Aorta (tissue), 5 donors: ENCODE measurements around the gene ALPL. TPM values are rescaled to one million over a fixed set of nuclear protein-coding genes. Genes with fewer than 3 reads are reported as not detected.

Experiments used
- ATAC-seq: fragments of 200-7000 bp; cut with Tn5 transposase; one replicate; pipeline ENCODE4 v1.9.1; 2022; ENCODE audit warnings: moderate library complexity; ENCODE audit not compliant: low FRiP score
- DNase-seq, 2 donors: peaks; one replicate each; pipeline ENCODE4 v3.0.0-alpha.2; 2020
- H3K27ac ChIP-seq, 2 donors: one replicate each; pipeline ENCODE4 v1.5.1; 2013; ENCODE audit warnings: low read length in 2 of 2, mild to moderate bottlenecking in 2 of 2, moderate library complexity in 2 of 2, control low read depth in 1 of 2, inconsistent platforms in 1 of 2, low read depth in 1 of 2
- H3K27me3 ChIP-seq, 2 donors: one replicate each; pipeline ENCODE4 v1.6.1; 2013; ENCODE audit warnings: control low read depth in 1 of 2, low read length in 1 of 2, mild to moderate bottlenecking in 1 of 2, moderate library complexity in 1 of 2; ENCODE audit not compliant: insufficient read depth in 2 of 2, control insufficient read depth in 1 of 2
- H3K36me3 ChIP-seq, 2 donors: one replicate each; pipeline ENCODE4 v1.6.1; 2013; ENCODE audit warnings: control low read depth in 1 of 2, low read length in 1 of 2, mild to moderate bottlenecking in 1 of 2; ENCODE audit not compliant: insufficient read depth in 2 of 2, control insufficient read depth in 1 of 2
- H3K4me1 ChIP-seq, 2 donors: one replicate each; pipeline ENCODE4 v1.6.1; 2013; ENCODE audit warnings: low read length in 2 of 2, control low read depth in 1 of 2, mild to moderate bottlenecking in 1 of 2, moderate library complexity in 1 of 2; ENCODE audit not compliant: insufficient read depth in 2 of 2, control insufficient read depth in 1 of 2
- H3K4me3 ChIP-seq, 2 donors: one replicate each; pipeline ENCODE4 v1.5.1; 2013; ENCODE audit warnings: low read length in 2 of 2, control low read depth in 1 of 2, mild to moderate bottlenecking in 1 of 2
- H3K9me3 ChIP-seq: one replicate; pipeline ENCODE4 v1.6.1; 2013; ENCODE audit warnings: mild to moderate bottlenecking, low read length; ENCODE audit not compliant: control insufficient read depth
- WGBS, 2 donors: extraction: QIAGEN DNeasy Blood & Tissue Kit; methylation state at CpG; one replicate each; pipeline ENCODE4 v1.1.7; 2013; 5-methylcytosine and 5-hydroxymethylcytosine counted together
- intact Hi-C, 2 donors: fragments of 100-400 bp; cut with DNase I; formaldehyde crosslinking; loops; one replicate each; pipeline versions ENCODE4 v1.14.2 to v1.15.0; 2022
- polyA plus RNA-seq, 2 donors: library from polyadenylated mRNA; stranded (reverse); fragments of 200-250 nt; gene quantifications; one replicate each; pipeline ENCODE4 v1.2.3, GENCODE V29; 2013
- total RNA-seq, 2 donors: library from RNA; stranded (reverse); fragmentation: NEBNext Ultra II Directional; extraction: Animal tissue kit (Norgen Biotek cat#: 25700); gene quantifications; one replicate each; pipeline ENCODE4 v1.2.1, GENCODE V29; 2021
- donor health status: healthy with polysubstance abuse.
- donor health status: Bipolar disorder and iron deficiency.
- donor health status: DM: no; HTN: no; CAD: no.
- donor health status: DM: no; HTN: no; CAD: no.
- donor health status: DM: yes; HTN: yes; CAD: no.

Gene ALPL
- total and polyA plus RNA-seq, 4 donors, result 2.5 to 22.3 (median 5.5) TPM

GRCh38 chr1:21573475-21573874, 64.3 kb downstream of the ALPL start:
- Histone ChIP-seq H3K36me3 (no peaks in the 10 kb centered on the region), H3K27me3 (no peaks in the 10 kb centered on the region), H3K9me3 (no peaks in the 10 kb centered on the region), H3K27ac (no peak overlapping the region), H3K4me3 (no peak overlapping the region), H3K4me1 (no peaks in the 10 kb centered on the region)
- WGBS, 2 donors, result 74 to 78% methylated on average over 11 of the region's 11 CpGs
- intact Hi-C loops, result loop anchor here in 1 of 2 donors (5.0 kb wide), 1 partner anchor 61 kb away; no protein-coding TSS in a partner anchor
- no peak for DNase-seq
- no peak for ATAC-seq

- no peaks in the 10 kb centered on the region for H3K36me3 ChIP-seq
- H3K4me1 ChIP-seq, result no peaks in the 10 kb centered on the region
- peak; percentile 73 for ATAC-seq
- no peaks in the 10 kb centered on the region for H3K27me3 ChIP-seq
- 9 to 12% methylated on average over 11 of the region's 11 CpGs for WGBS, 2 donors
- H3K9me3 ChIP-seq, result no peaks in the 10 kb centered on the region
- no peak overlapping the region for H3K27ac ChIP-seq
- peak; percentile 68 to 87 for DNase-seq
- intact Hi-C loops, result loop anchor here in 1 of 2 donors (5.0 kb wide), 1 partner anchor 62 kb away; no protein-coding TSS in a partner anchor
- no peak overlapping the region for H3K4me3 ChIP-seq
Measured at GRCh38 chr1:21573971-21574465, 64.8 kb downstream of the ALPL start.

GRCh38 chr1:21574466-21575151, 65.4 kb downstream of the ALPL start:
- 8 to 9% methylated on average over 31 of the region's 31 CpGs for WGBS, 2 donors
- peak; percentile 70 for ATAC-seq
- intact Hi-C loops, result loop anchor here in 1 of 2 donors (5.0 kb wide), 1 partner anchor 62 kb away; no protein-coding TSS in a partner anchor

GRCh38 chr1:21575351-21575942, 66.2 kb downstream of the ALPL start:
- no peak overlapping the region for H3K27ac ChIP-seq
- H3K4me3 ChIP-seq, result no peak overlapping the region
- WGBS, 2 donors, result 95 to 97% methylated on average over 18 of the region's 18 CpGs
- ATAC-seq (no peak), DNase-seq (no peak)
- no peaks in the 10 kb centered on the region for H3K27me3 ChIP-seq
- H3K9me3 ChIP-seq, result no peaks in the 10 kb centered on the region
- intact Hi-C loops, result no loop called here
- no peaks in the 10 kb centered on the region for H3K4me1 ChIP-seq
- no peaks in the 10 kb centered on the region for H3K36me3 ChIP-seq

More at GRCh38 chr1:21574466-21575151, 65.4 kb downstream of the ALPL start:
- Histone ChIP-seq H3K27me3 (no peaks in the 10 kb centered on the region), H3K9me3 (no peaks in the 10 kb centered on the region), H3K4me3 (no peak overlapping the region), H3K4me1 (no peaks in the 10 kb centered on the region), H3K27ac (no peak overlapping the region), H3K36me3 (no peaks in the 10 kb centered on the region)
- DNase-seq, result peak; percentile 62 to 83

GRCh38 chr1:21576031-21576797, 67.0 kb downstream of the ALPL start:
- WGBS, 2 donors, result 88 to 97% methylated on average over 7 of the region's 7 CpGs
- Histone ChIP-seq H3K4me1 (no peaks in the 10 kb centered on the region), H3K27me3 (no peaks in the 10 kb centered on the region), H3K36me3 (no peaks in the 10 kb centered on the region), H3K27ac (no peak overlapping the region), H3K9me3 (no peaks in the 10 kb centered on the region), H3K4me3 (no peak overlapping the region)
- intact Hi-C loops, result no loop called here
- DNase-seq, result no peak
- ATAC-seq, result no peak

GRCh38 chr1:21576798-21577187, 67.6 kb downstream of the ALPL start:
- Histone ChIP-seq H3K27ac (no peak overlapping the region), H3K9me3 (no peaks in the 10 kb centered on the region), H3K36me3 (no peaks in the 10 kb centered on the region), H3K4me3 (no peak overlapping the region), H3K27me3 (no peaks in the 10 kb centered on the region), H3K4me1 (no peaks in the 10 kb centered on the region)
- WGBS, 2 donors, result 95% methylated on average over 5 of the region's 5 CpGs
- no peak for DNase-seq
- no peak for ATAC-seq
- intact Hi-C loops, result no loop called here

GRCh38 chr1:21577324-21577723, 68.1 kb downstream of the ALPL start:
- Histone ChIP-seq H3K27me3 (no peaks in the 10 kb centered on the region), H3K9me3 (no peaks in the 10 kb centered on the region), H3K36me3 (no peaks in the 10 kb centered on the region), H3K4me1 (no peaks in the 10 kb centered on the region), H3K27ac (no peak overlapping the region), H3K4me3 (no peak overlapping the region)
- DNase-seq (no peak), ATAC-seq (no peak)
- WGBS, 2 donors, result 90 to 95% methylated on average over 26 of the region's 26 CpGs
- intact Hi-C loops, result no loop called here

GRCh38 chr1:21577933-21578332, 68.7 kb downstream of the ALPL start:
- WGBS, 2 donors, result 85 to 86% methylated on average over 9 of the region's 9 CpGs
- Histone ChIP-seq H3K36me3 (no peaks in the 10 kb centered on the region), H3K9me3 (peaks cover under 1% of the 10 kb centered on the region), H3K27ac (no peak overlapping the region), H3K4me1 (no peaks in the 10 kb centered on the region), H3K27me3 (no peaks in the 10 kb centered on the region), H3K4me3 (no peak overlapping the region)
- intact Hi-C loops, result no loop called here
- ATAC-seq (no peak), DNase-seq (no peak)
